Measurements from ENCODE around the gene MADCAM1.

Gene MADCAM1

GRCh38 chr19:459724-460511, 36.4 kb upstream of the MADCAM1 start:
- ATAC-seq (ENCODE audit: low read depth) (peak; percentile 31), DNase-seq (ENCODE audit: low spot score in 2 of 2) (peak in 1 of 2 donors; percentile 33)
- peaks cover 3% of the 10 kb centered on the region for H3K36me3 Mint-ChIP-seq
- peaks cover 17% of the 10 kb centered on the region for H3K27me3 Mint-ChIP-seq
- H3K9me3 Mint-ChIP-seq = peaks cover 7% of the 10 kb centered on the region
- peak overlapping the region; percentile 17 for H3K4me3 Mint-ChIP-seq
- H3K4me1 Mint-ChIP-seq = peaks cover 3% of the 10 kb centered on the region
- H3K27ac Mint-ChIP-seq = no peak overlapping the region

- H3K4me1 Mint-ChIP-seq = peaks cover 3% of the 10 kb centered on the region
- ATAC-seq (ENCODE audit: low read depth) (no peak), DNase-seq (ENCODE audit: low spot score in 2 of 2) (no peak)
- peaks cover 17% of the 10 kb centered on the region for H3K27me3 Mint-ChIP-seq
- H3K4me3 Mint-ChIP-seq = peak within 1 kb of the TSS; percentile 50
- peaks cover 13% of the 10 kb centered on the region for H3K9me3 Mint-ChIP-seq
- H3K36me3 Mint-ChIP-seq = peaks cover 3% of the 10 kb centered on the region
- no peak within 1 kb of the TSS for H3K27ac Mint-ChIP-seq
Observed at GRCh38 chr19:460877-461720, 35.2 kb upstream of the MADCAM1 start, which contains the start of gene SHC2. Gene SHC2, minus strand, starts transcription at chr19:461033. Its CDS starts 37 bp downstream, at chr19:460996.

DNA sequence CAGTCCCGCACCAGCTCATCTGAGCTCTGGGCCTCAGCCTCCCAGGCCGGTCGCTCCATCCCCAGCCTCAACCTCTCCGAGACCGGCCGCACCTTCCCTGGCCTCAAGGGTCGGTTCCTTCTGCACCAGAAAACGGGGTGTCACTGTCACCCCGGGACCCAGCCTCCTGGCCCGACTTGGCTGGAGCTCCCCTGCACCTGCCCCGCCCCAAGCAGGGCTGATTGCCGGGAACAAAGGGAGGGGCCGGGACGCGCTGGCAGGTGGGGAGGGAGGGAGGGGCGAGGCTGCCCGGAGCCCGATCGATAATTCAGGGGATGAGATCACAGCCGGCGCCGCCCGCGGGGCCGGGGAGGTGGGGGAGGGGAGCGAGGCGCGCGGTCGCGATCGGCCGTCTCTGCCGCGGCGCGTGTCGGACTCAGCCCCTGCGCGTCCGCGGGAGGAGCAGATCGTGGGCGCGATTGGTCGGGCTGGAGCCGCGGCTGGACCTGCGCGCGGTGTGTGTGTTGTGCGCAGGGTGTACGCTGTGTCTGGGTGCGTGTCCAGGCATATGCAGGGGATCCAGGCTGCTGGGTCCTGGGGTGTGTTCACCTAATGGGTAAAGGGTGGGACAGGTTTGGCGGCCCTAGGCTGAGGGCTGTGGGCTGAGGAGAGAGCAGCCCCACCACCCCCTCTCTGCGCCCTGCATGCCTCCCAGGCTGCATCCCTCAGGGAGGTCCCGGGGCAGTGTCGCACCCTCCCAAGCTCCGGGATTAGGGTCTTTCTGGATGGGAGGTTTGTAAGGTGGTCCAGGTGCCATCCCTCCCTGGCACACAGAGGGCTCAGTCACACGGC, 34.4 kb upstream of the MADCAM1 start:
- peaks cover 14% of the 10 kb centered on the region for H3K27me3 Mint-ChIP-seq
- no peak for ATAC-seq (ENCODE audit: low read depth)
- H3K4me1 Mint-ChIP-seq = peaks cover 3% of the 10 kb centered on the region
- DNase-seq (ENCODE audit: low spot score in 2 of 2) = no peak
- H3K27ac Mint-ChIP-seq = no peak overlapping the region
- H3K36me3 Mint-ChIP-seq = peaks cover 3% of the 10 kb centered on the region
- H3K9me3 Mint-ChIP-seq = peaks cover 16% of the 10 kb centered on the region
- peak overlapping the region; percentile 50 for H3K4me3 Mint-ChIP-seq

GRCh38 chr19:463483-464207, 32.6 kb upstream of the MADCAM1 start:
- peaks cover 3% of the 10 kb centered on the region for H3K36me3 Mint-ChIP-seq
- peaks cover 3% of the 10 kb centered on the region for H3K4me1 Mint-ChIP-seq
- DNase-seq (ENCODE audit: low spot score in 2 of 2) = no peak
- peaks cover 10% of the 10 kb centered on the region for H3K27me3 Mint-ChIP-seq
- H3K9me3 Mint-ChIP-seq = peaks cover 13% of the 10 kb centered on the region
- H3K27ac Mint-ChIP-seq = no peak overlapping the region
- ATAC-seq (ENCODE audit: low read depth) = no peak
- no peak overlapping the region for H3K4me3 Mint-ChIP-seq

DNA sequence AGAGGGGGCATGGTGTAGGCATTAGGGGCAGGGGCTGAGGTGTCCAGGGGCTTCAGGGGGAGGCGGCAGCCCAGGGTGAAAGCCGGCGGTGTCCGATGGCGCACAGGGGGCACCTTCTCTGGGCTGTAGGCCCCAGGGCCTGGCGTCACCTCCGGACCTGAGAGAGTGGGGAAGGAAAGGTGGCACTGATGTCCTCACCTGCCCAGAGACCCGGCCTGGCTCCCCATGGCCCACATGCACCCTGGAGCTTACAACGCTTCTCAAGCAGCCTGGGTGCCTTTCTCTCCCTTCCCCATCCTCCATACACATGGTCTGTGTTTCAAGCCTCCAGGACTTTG, 32.1 kb upstream of the MADCAM1 start:
- peaks cover 13% of the 10 kb centered on the region for H3K9me3 Mint-ChIP-seq
- ATAC-seq (ENCODE audit: low read depth) (no peak), DNase-seq (ENCODE audit: low spot score in 2 of 2) (no peak)
- peaks cover 3% of the 10 kb centered on the region for H3K36me3 Mint-ChIP-seq
- H3K4me3 Mint-ChIP-seq = no peak overlapping the region
- peaks cover 10% of the 10 kb centered on the region for H3K27me3 Mint-ChIP-seq
- H3K27ac Mint-ChIP-seq = no peak overlapping the region
- H3K4me1 Mint-ChIP-seq = peaks cover 3% of the 10 kb centered on the region

DNA sequence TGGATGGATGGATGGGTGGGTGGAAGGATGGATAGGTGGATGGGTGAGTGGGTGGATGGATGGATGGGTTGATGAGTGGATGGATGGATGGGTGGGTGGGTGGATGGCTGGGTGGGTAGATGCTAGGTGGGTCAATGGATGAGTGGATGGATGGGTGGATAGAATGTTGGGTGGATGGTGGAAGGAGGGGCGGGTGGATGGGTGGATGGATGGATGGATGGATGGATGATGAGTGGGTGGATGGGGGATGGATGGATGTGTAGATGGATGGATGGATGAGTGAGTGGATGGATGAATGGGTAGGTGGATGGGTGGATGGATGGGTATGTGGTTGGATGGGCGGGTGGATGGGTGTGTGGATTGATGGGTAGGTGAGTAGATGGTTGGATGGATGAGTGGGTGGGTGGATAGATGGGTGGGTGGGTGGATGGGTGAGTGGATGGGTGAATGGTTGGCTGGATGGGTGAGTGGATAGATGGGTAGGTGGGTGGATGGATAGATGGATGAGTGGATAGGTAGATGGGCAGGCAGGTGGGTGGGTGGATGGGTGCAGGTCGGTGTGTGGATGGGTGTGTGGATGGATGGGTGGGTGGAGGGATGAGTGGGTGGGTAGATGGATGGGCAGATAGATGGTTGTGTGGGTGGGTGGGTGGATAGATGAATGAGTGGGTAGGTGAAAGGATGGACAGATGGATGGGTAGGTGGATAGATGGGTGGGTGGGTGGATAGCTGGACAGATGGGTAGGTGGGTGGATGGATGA, 31.1 kb upstream of the MADCAM1 start:
- H3K27me3 Mint-ChIP-seq = peaks cover 10% of the 10 kb centered on the region
- peaks cover 3% of the 10 kb centered on the region for H3K4me1 Mint-ChIP-seq
- ATAC-seq (ENCODE audit: low read depth) (no peak), DNase-seq (ENCODE audit: low spot score in 2 of 2) (no peak)
- peaks cover 3% of the 10 kb centered on the region for H3K36me3 Mint-ChIP-seq
- H3K4me3 Mint-ChIP-seq = no peak overlapping the region
- no peak overlapping the region for H3K27ac Mint-ChIP-seq
- H3K9me3 Mint-ChIP-seq = peaks cover 16% of the 10 kb centered on the region

- Mint-ChIP-seq H3K4me1 (no peaks in the 10 kb centered on the region), H3K36me3 (peaks cover 3% of the 10 kb centered on the region), H3K9me3 (peaks cover 16% of the 10 kb centered on the region), H3K27me3 (peaks cover 6% of the 10 kb centered on the region), H3K27ac (no peak overlapping the region), H3K4me3 (no peak overlapping the region)
- ATAC-seq (ENCODE audit: low read depth) (no peak), DNase-seq (ENCODE audit: low spot score in 2 of 2) (no peak)
Observed at GRCh38 chr19:467554-467953, 28.7 kb upstream of the MADCAM1 start.

GRCh38 chr19:468587-469256, 27.6 kb upstream of the MADCAM1 start:
- Mint-ChIP-seq H3K27me3 (peaks cover 7% of the 10 kb centered on the region), H3K27ac (no peak overlapping the region), H3K9me3 (peaks cover 16% of the 10 kb centered on the region), H3K36me3 (peaks cover 3% of the 10 kb centered on the region), H3K4me3 (no peak overlapping the region), H3K4me1 (no peaks in the 10 kb centered on the region)
- DNase-seq (ENCODE audit: low spot score in 2 of 2) = no peak
- no peak for ATAC-seq (ENCODE audit: low read depth)

DNA sequence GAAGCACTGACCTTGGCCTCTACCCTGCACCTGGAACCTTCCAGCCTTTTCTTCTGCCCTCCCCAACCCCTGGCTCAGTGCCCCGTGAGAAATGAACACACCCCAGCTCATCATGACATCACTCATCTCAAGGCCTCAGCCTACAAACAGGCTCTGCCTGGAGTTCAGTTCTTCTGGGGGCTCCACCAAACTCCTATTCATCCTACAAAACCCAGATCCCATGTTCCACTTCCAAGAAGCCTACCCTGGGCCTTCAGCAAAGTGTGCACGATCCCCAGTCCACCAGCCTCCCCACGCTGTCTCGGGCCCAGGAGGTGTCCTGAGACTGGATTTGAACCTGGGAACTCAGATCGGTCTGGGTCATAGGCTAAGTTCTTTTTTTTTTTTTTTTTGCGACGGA, 26.5 kb upstream of the MADCAM1 start:
- ATAC-seq (ENCODE audit: low read depth) (no peak), DNase-seq (ENCODE audit: low spot score in 2 of 2) (no peak)
- Mint-ChIP-seq H3K4me3 (no peak overlapping the region), H3K9me3 (peaks cover 13% of the 10 kb centered on the region), H3K36me3 (no peaks in the 10 kb centered on the region), H3K27ac (no peak overlapping the region), H3K27me3 (peaks cover 4% of the 10 kb centered on the region), H3K4me1 (no peaks in the 10 kb centered on the region)

DNA sequence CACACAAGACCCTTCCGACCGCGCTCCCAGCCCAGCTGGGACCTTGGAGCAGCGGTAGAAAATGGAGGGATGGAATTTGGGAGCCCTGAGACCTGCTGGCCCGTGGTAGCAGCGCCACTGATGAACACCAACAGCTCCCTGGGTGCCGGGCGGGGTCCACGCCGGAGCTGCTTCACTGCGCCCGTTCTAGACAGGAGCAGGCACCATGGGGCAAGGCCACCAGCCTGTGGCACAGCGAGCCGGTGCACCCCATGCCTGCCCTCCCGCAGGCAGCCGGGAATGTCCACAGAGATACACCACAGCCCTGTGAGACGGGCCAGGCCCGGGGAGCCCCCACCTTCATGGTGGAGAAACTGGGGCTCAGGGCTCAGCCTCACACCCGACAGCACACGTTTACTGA, 25.6 kb upstream of the MADCAM1 start:
- Mint-ChIP-seq H3K36me3 (no peaks in the 10 kb centered on the region), H3K4me3 (no peak overlapping the region), H3K27ac (no peak overlapping the region), H3K27me3 (peaks cover 7% of the 10 kb centered on the region), H3K9me3 (peaks cover 6% of the 10 kb centered on the region), H3K4me1 (no peaks in the 10 kb centered on the region)
- ATAC-seq (ENCODE audit: low read depth) (no peak), DNase-seq (ENCODE audit: low spot score in 2 of 2) (no peak)

- DNase-seq (ENCODE audit: low spot score in 2 of 2) (no peak), ATAC-seq (ENCODE audit: low read depth) (no peak)
- Mint-ChIP-seq H3K4me1 (no peaks in the 10 kb centered on the region), H3K9me3 (peaks cover 2% of the 10 kb centered on the region), H3K27ac (no peak overlapping the region), H3K36me3 (no peaks in the 10 kb centered on the region), H3K4me3 (no peak overlapping the region), H3K27me3 (peaks cover 7% of the 10 kb centered on the region)
Observed at GRCh38 chr19:472005-472858, 24.1 kb upstream of the MADCAM1 start.

Data from memory B cell (primary cell).